Measurements from ENCODE around the gene IGSF5.

DNA sequence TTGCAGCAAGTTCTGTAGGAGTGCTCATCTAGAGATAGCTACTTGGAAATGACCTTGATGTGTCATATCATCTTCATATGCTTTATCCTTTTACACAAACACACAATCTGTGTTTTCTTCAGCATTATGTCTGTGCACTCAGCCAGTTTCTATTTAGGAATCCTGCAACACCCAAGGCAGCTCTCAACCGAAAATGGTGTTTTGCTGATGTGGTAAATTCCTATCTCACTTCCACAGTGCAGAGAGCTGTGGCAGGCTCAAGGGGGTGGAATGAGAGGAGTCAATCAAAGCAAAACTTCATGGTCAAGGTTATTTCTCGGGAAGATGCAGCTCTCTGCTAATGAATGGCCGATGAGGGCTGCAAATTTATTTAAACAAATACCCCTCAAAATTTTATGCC is 59.3 kb downstream of the IGSF5 start:
- no peak for TF ChIP-seq SMAD5 (IDR thresholded peaks at IDR 0.05; ENCODE audit: low read depth)
- TF ChIP-seq, protein P1, sequence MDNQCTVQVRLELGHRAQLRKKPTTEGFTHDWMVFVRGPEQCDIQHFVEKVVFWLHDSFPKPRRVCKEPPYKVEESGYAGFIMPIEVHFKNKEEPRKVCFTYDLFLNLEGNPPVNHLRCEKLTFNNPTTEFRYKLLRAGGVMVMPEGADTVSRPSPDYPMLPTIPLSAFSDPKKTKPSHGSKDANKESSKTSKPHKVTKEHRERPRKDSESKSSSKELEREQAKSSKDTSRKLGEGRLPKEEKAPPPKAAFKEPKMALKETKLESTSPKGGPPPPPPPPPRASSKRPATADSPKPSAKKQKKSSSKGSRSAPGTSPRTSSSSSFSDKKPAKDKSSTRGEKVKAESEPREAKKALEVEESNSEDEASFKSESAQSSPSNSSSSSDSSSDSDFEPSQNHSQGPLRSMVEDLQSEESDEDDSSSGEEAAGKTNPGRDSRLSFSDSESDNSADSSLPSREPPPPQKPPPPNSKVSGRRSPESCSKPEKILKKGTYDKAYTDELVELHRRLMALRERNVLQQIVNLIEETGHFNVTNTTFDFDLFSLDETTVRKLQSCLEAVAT (IDR thresholded peaks at IDR 0.05): no peak
- no peak for TF ChIP-seq TARDBP (IDR thresholded peaks at IDR 0.05; ENCODE audit: borderline replicate concordance)
- TF ChIP-seq CHD1 (IDR thresholded peaks at IDR 0.05; ENCODE audit: low read depth, low read length): no peak
- no peak for TF ChIP-seq STAT1 (conservative IDR thresholded peaks at IDR 0.05)
- no peak for TF ChIP-seq CTCF (IDR thresholded peaks at IDR 0.05 in 2 of 3, conservative IDR thresholded peaks at IDR 0.05 in 1 of 3; ENCODE audit: control insufficient read depth in 2 of 3, extremely low read depth in 1 of 3, insufficient read depth in 1 of 3, low read depth in 3 of 3, low read length in 3 of 3)
- no peak for TF ChIP-seq EP300 (IDR thresholded peaks at IDR 0.05; ENCODE audit: borderline replicate concordance in 1 of 2, control insufficient read depth in 1 of 2, low read depth in 2 of 2, low read length in 2 of 2)
- no peak for TF ChIP-seq NFXL1 (IDR thresholded peaks at IDR 0.05; ENCODE audit: borderline replicate concordance)
- TF ChIP-seq POLR2AphosphoS5 (IDR thresholded peaks at IDR 0.05; ENCODE audit: low read length): no peak
- no peak for TF ChIP-seq GABPA (IDR thresholded peaks at IDR 0.05; ENCODE audit: low read depth)
- no peak for TF ChIP-seq CREM (IDR thresholded peaks at IDR 0.05; ENCODE audit: low read depth)
- no peak for TF ChIP-seq RAD21 (IDR thresholded peaks at IDR 0.05; ENCODE audit: insufficient read depth, low read depth, low read length)
- no peak for TF ChIP-seq SREBF2 (IDR thresholded peaks at IDR 0.05; ENCODE audit: low read length)

All from GM12878 (cell line).